Transverse colon (tissue), 4 donors: ENCODE measurements around the gene STK32B. TPM values are rescaled to one million over a fixed set of nuclear protein-coding genes. Genes with fewer than 3 reads are reported as not detected.

Experiments used
- DNase-seq: peaks from one replicate; pipeline ENCODE4 v3.0.0-alpha.2; 2019
- H3K27ac ChIP-seq, 4 donors: fragments of 200-600 bp; sonication (generic); 2 replicates each; pipeline ENCODE4 v1.5.1; 2016 to 2018; ENCODE audit warnings: inconsistent platforms in 4 of 4
- H3K27me3 ChIP-seq: fragments of 200-600 bp; sonication (generic); 2 replicates; pipeline ENCODE4 v1.5.1; 2017; ENCODE audit warnings: inconsistent platforms
- H3K36me3 ChIP-seq, 4 donors: fragments of 200-600 bp; sonication (generic); 2 replicates each; pipeline ENCODE4 v1.5.1; 2017 to 2019; ENCODE audit warnings: inconsistent platforms in 4 of 4
- H3K4me1 ChIP-seq, 4 donors: fragments of 200-600 bp; sonication (generic); 2 replicates each; pipeline ENCODE4 v1.5.1; 2017 to 2020; ENCODE audit warnings: inconsistent platforms in 4 of 4
- H3K4me3 ChIP-seq, 4 donors: fragments of 200-600 bp; sonication (generic); 1 replicate in 1 of 4; 2 replicates in 3 of 4; pipeline versions ENCODE4 v1.5.1 to v1.6.1; 2017 to 2019; ENCODE audit warnings: inconsistent platforms in 4 of 4
- H3K9me3 ChIP-seq, 2 donors: fragments of 200-600 bp; sonication (generic); 2 replicates each; pipeline ENCODE4 v1.5.1; 2017 to 2019; ENCODE audit warnings: inconsistent platforms in 2 of 2
- EP300 ChIP-seq: sonication (generic); formaldehyde crosslinking; IDR thresholded peaks from one replicate; pipeline ENCODE4 v1.6.1; 2017; ENCODE audit warnings: antibody characterized with exemption, low read depth
- POLR2A ChIP-seq: fragments of 450-650 bp; IDR thresholded peaks from one replicate; pipeline ENCODE4 v1.6.1; 2016; ENCODE audit warnings: antibody characterized with exemption, mild to moderate bottlenecking, moderate library complexity
- POLR2AphosphoS5 ChIP-seq, 3 donors: sonication (generic); formaldehyde crosslinking; IDR thresholded peaks; one replicate each; pipeline ENCODE4 v1.6.1; 2016; ENCODE audit warnings: antibody characterized with exemption in 3 of 3
- WGBS, 2 donors: methylation state at CpG; one replicate each; pipeline ENCODE4 v1.1.5; 2018; ENCODE audit warnings: low coverage in 1 of 2; 5-methylcytosine and 5-hydroxymethylcytosine counted together
- in situ Hi-C, 4 donors: fragments of 200-750 bp; cut with MboI; loops; one replicate each; pipeline versions ENCODE4 v1.15.0 to v1.15.1; 2017; ENCODE audit warnings: low sequenced_read_pairs in 3 of 4, low pct_ligation_motif_present in 1 of 4, low pct_unique_long_range_greater_than_20kb in 1 of 4
- intact Hi-C: fragments of 100-400 bp; cut with DNase I; formaldehyde crosslinking; loops from one replicate; pipeline ENCODE4 v1.15.1; 2023; ENCODE audit warnings: low total_unique reads
- small RNA-seq, 4 donors: library from RNA; depleted of rRNA; stranded (forward); fragments of <200 nt; gene quantifications; one replicate each; pipeline ENCODE3, GENCODE V24; 2016
- total RNA-seq, 4 donors: library from RNA; depleted of rRNA; stranded (reverse); fragments of >200 nt; gene quantifications; one replicate each; pipeline ENCODE4 v1.1.0, GENCODE V29; 2016
- TF ChIP-seq, protein P1 (sequence below), 5 experiments: fragments of 200-600 bp in 3 of 5; fragments of 450-650 bp in 2 of 5; sonication (generic) in 3 of 5; IDR thresholded peaks; 1 replicate in 2 of 5; 2 replicates in 3 of 5; pipeline ENCODE4 v1.5.1; 2016 to 2017; ENCODE audit warnings: antibody characterized with exemption in 5 of 5, inconsistent platforms in 3 of 5, mild to moderate bottlenecking in 2 of 5, moderate library complexity in 1 of 5

The STK32B gene
- total RNA-seq, 4 donors from 2014 or later = 0.37 to 1.1 (median 0.64) TPM

DNA sequence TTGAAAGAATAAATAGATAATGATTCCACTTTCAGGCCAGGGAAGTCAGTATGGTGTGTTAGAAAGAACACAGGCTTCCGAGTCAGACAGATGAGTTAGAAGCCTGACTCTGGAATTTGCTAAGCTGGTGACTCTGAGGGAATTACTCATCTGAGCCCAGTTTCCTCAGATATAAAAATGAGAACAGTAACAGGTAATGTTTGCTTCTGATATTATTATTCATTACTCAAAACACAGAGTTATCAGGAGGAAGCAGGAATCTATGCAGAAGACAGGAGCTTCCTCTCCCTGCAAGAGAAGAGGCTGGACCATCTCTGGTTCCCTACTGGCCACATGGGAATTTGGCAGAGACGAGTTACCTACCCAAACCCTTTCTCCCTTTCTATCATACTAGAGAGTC, 494.0 kb downstream of the STK32B start:
- no peak overlapping the region for H3K4me3 ChIP-seq
- no peaks in the 10 kb centered on the region for H3K36me3 ChIP-seq
- intact Hi-C loops (no loop called here), in situ Hi-C loops (no loop called here)
- DNase-seq = no peak
- H3K27ac ChIP-seq = no peak overlapping the region
- no peaks in the 10 kb centered on the region for H3K4me1 ChIP-seq
- 54 to 58% methylated on average over 2 of the region's 2 CpGs for WGBS, 2 donors
- H3K27me3 ChIP-seq = no peaks in the 10 kb centered on the region
- no peak for TF ChIP-seq POLR2AphosphoS5 (IDR thresholded peaks at IDR 0.05)
- TF ChIP-seq, protein P1, sequence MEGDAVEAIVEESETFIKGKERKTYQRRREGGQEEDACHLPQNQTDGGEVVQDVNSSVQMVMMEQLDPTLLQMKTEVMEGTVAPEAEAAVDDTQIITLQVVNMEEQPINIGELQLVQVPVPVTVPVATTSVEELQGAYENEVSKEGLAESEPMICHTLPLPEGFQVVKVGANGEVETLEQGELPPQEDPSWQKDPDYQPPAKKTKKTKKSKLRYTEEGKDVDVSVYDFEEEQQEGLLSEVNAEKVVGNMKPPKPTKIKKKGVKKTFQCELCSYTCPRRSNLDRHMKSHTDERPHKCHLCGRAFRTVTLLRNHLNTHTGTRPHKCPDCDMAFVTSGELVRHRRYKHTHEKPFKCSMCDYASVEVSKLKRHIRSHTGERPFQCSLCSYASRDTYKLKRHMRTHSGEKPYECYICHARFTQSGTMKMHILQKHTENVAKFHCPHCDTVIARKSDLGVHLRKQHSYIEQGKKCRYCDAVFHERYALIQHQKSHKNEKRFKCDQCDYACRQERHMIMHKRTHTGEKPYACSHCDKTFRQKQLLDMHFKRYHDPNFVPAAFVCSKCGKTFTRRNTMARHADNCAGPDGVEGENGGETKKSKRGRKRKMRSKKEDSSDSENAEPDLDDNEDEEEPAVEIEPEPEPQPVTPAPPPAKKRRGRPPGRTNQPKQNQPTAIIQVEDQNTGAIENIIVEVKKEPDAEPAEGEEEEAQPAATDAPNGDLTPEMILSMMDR (IDR thresholded peaks at IDR 0.05) = no peak
- no peak for TF ChIP-seq POLR2A
- TF ChIP-seq EP300 = no peak
- no peaks in the 10 kb centered on the region for H3K9me3 ChIP-seq

DNA sequence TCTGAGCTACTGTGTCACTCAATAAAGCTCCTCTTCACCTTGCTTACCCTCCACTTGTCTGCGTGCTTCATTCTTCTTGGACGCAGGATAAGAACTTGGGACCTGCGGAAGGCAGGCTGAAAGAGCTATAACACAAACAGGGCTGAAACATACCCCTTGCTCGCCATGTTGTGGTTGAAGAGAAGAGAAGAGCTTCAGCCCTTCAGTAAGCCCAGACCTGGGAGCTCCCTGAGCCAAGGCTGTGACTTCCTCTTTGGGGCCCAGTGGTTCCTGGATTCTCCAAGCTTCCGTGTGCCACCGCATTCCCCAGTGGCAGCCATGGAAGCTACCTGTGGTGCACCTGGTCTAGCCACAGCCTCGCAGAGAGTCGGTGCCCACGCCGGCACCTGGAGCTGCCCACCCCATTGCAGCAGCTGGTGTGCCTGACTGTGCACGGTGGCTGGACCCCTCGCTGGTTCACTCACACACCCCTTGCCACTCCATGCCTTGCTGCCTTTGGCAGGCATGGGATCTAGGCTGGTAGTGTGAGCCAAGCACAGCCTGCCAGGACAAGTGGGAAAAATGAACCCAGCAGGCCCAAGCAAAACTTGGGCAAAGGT, 496.5 kb downstream of the STK32B start:
- Histone ChIP-seq H3K9me3 (no peaks in the 10 kb centered on the region), H3K27me3 (no peaks in the 10 kb centered on the region), H3K4me1 (no peaks in the 10 kb centered on the region), H3K27ac (no peak overlapping the region), H3K36me3 (no peaks in the 10 kb centered on the region), H3K4me3 (no peak overlapping the region)
- 93% methylated on average over 12 of the region's 12 CpGs; no CpG with 5 or more reads in 1 of the 2 donors for WGBS, 2 donors
- no peak for DNase-seq
- intact Hi-C loops = no loop called here
- in situ Hi-C loops = no loop called here
- TF ChIP-seq EP300 (no peak), POLR2AphosphoS5 (IDR thresholded peaks at IDR 0.05) (no peak), POLR2A (no peak)
- TF ChIP-seq, protein P1 (IDR thresholded peaks at IDR 0.05) = no peak

Small RNA genes lying within 50 kb of the gene (small RNA-seq; reads per million reads assigned to genes)
- 0 reads per million in 4 donors for gene RF00019

Other genes with a start within 250 kb of the STK32B start
- under 1 TPM in 1 of 4 donors, not detected in 3; 0.41 TPM for gene MSX1, start 191.8 kb upstream of the STK32B start, total RNA-seq
- 1 to 10 TPM in 1 of 4 donors, under 1 TPM in 1, not detected in 2; 0.79 to 1.8 TPM for gene CYTL1, start 32.0 kb upstream of the STK32B start, total RNA-seq